ENCODE results near the gene NPFFR2. TPM values are rescaled to one million over a fixed set of nuclear protein-coding genes. Genes with fewer than 3 reads are reported as not detected.

NPFFR2 gene
- total RNA-seq, 1 experiment from 2014 or later = not detected

- no TSS peak for BruUV-seq (replicated peaks)
- intact Hi-C loops (cut with micrococcal nuclease) = no loop called here
- H3K9me3 ChIP-seq (ENCODE audit: control insufficient read depth in 1 of 2, insufficient read depth in 1 of 2, low read depth in 1 of 2, low read length in 2 of 2) = peaks cover 5 to 7% of the 10 kb centered on the region in 2 experiments; a peak in 2 of 4 replicates
- ChIA-PET RAD21 (ENCODE audit: low non-redundant PET in 1 of 2, low total read pairs in 2 of 2, uncharacterized antibody in 2 of 2, unreplicated experiment in 2 of 2) (no interaction called here), POLR2A (no interaction called here), CTCF (no interaction called here)
- no peak overlapping the region for H3K4me2 ChIP-seq (ENCODE audit: low read length)
- no peak overlapping the region for H3K4me3 ChIP-seq (replicated peaks in 1 of 2; ENCODE audit: low read depth in 1 of 2, low read length in 2 of 2)
- no peak for TF ChIP-seq ZNF274 (IDR thresholded peaks at IDR 0.05; ENCODE audit: low read depth, low read length)
- no peak for TF ChIP-seq CBX3 (IDR thresholded peaks at IDR 0.05; ENCODE audit: low read depth)
- TF ChIP-seq MAX (IDR thresholded peaks at IDR 0.05) = no peak
- TF ChIP-seq, protein P1, sequence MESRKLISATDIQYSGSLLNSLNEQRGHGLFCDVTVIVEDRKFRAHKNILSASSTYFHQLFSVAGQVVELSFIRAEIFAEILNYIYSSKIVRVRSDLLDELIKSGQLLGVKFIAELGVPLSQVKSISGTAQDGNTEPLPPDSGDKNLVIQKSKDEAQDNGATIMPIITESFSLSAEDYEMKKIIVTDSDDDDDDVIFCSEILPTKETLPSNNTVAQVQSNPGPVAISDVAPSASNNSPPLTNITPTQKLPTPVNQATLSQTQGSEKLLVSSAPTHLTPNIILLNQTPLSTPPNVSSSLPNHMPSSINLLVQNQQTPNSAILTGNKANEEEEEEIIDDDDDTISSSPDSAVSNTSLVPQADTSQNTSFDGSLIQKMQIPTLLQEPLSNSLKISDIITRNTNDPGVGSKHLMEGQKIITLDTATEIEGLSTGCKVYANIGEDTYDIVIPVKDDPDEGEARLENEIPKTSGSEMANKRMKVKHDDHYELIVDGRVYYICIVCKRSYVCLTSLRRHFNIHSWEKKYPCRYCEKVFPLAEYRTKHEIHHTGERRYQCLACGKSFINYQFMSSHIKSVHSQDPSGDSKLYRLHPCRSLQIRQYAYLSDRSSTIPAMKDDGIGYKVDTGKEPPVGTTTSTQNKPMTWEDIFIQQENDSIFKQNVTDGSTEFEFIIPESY (IDR thresholded peaks at IDR 0.05; ENCODE audit: extremely low read depth, insufficient replicate concordance, low read length) = no peak
- no peak for TF ChIP-seq REST (IDR thresholded peaks at IDR 0.05; ENCODE audit: low read depth)
- TF ChIP-seq POLR2AphosphoS5 (IDR thresholded peaks at IDR 0.05; ENCODE audit: low read depth, low read length) = no peak
- TF ChIP-seq POLR2A (IDR thresholded peaks at IDR 0.05; ENCODE audit: borderline replicate concordance, extremely low read depth, insufficient read depth, insufficient read length) = no peak
- no peak for TF ChIP-seq EGR1 (IDR thresholded peaks at IDR 0.05; ENCODE audit: low read depth)
- TF ChIP-seq YY1 (IDR thresholded peaks at IDR 0.05; ENCODE audit: extremely low read depth, insufficient replicate concordance, low read depth, low read length) = no peak
- TF ChIP-seq TCF7L2 (IDR thresholded peaks at IDR 0.05; ENCODE audit: borderline replicate concordance, extremely low read depth, insufficient read depth, insufficient read length) = no peak
- TF ChIP-seq EZH2phosphoT487 (IDR thresholded peaks at IDR 0.05; ENCODE audit: borderline replicate concordance) = no peak
- TF ChIP-seq CEBPB (IDR thresholded peaks at IDR 0.05; ENCODE audit: low read depth) = no peak
- no peak for TF ChIP-seq SRF (IDR thresholded peaks at IDR 0.05; ENCODE audit: low read depth)
- no peak for TF ChIP-seq CTCF (IDR thresholded peaks at IDR 0.05 in 2 of 3, conservative IDR thresholded peaks at IDR 0.05 in 1 of 3; ENCODE audit: borderline replicate concordance in 1 of 3, insufficient read depth in 1 of 3, low read depth in 2 of 3, low read length in 2 of 3)
- no peak for TF ChIP-seq FOSL1 (IDR thresholded peaks at IDR 0.05; ENCODE audit: low read depth)
- TF ChIP-seq JUND (IDR thresholded peaks at IDR 0.05) = no peak
- TF ChIP-seq EZH2 (IDR thresholded peaks at IDR 0.05) = no peak
- H3K9me2 ChIP-seq (ENCODE audit: insufficient read depth) = no peaks in the 10 kb centered on the region
- H2AFZ ChIP-seq (ENCODE audit: low read depth, low read length, poor library complexity, severe bottlenecking) = no peak overlapping the region
- no peaks in the 10 kb centered on the region for H3K4me1 ChIP-seq (ENCODE audit: control insufficient read depth in 1 of 2, insufficient read depth in 2 of 2, low read length in 2 of 2)
- H3K27me3 ChIP-seq (ENCODE audit: insufficient read depth, low read length) = no peaks in the 10 kb centered on the region
- ATAC-seq (no peak), DNase-seq (ENCODE audit: low read depth, low spot score) (no peak)
- H3K9ac ChIP-seq (ENCODE audit: low read length) = no peak overlapping the region
- H3K27ac ChIP-seq (ENCODE audit: low read depth, low read length) = no peak overlapping the region
- H3K36me3 ChIP-seq (ENCODE audit: control insufficient read depth in 1 of 2, insufficient read depth in 2 of 2, low read length in 2 of 2) = no peaks in the 10 kb centered on the region
- no peaks in the 10 kb centered on the region for H4K20me1 ChIP-seq (ENCODE audit: insufficient read depth)
- no peaks in the 10 kb centered on the region for H3K79me2 ChIP-seq (ENCODE audit: insufficient read depth, low read length)
Observed at GRCh38 chr4:72109364-72109763, 77.6 kb downstream of the NPFFR2 start.

Measured in HCT116 (cell line).